Kasumi-1 (cell line): ENCODE data around the gene SMC1A.
A peak's percentile ranks its signal among the peaks of the same experiment; 100 is the strongest.

ENCODE experiments used
- DNase-seq, 2 experiments: peaks; one replicate each; lab custom pipeline; 2025; lab: John Stamatoyannopoulos, UW

Gene SMC1A

GRCh38 chrX:53340852-53341645 lies 81.4 kb downstream of the SMC1A start:
- no peak for DNase-seq

DNA sequence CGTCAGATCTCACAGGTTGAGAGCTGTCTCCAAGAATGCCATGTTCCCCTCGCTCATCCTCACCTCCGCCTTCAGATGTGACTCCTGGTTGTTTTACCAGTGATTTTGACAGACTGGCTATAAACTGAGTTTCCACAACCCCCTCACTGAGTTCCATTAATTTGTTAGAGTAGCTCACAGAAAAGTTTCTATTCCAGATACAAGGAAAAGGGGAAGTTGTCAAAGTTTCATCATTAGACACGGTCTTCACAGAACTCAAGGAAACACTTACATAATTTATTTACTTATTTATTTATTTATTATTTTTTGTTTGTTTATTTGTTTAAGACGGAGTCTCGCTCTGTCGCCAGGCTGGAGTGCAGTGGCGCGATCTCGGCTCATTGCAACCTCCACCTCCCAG lies 85.4 kb downstream of the SMC1A start:
- peak in 1 of 2 experiments; percentile 9 for DNase-seq

GRCh38 chrX:53333853-53334252 lies 88.6 kb downstream of the SMC1A start:
- DNase-seq, result no peak

DNA sequence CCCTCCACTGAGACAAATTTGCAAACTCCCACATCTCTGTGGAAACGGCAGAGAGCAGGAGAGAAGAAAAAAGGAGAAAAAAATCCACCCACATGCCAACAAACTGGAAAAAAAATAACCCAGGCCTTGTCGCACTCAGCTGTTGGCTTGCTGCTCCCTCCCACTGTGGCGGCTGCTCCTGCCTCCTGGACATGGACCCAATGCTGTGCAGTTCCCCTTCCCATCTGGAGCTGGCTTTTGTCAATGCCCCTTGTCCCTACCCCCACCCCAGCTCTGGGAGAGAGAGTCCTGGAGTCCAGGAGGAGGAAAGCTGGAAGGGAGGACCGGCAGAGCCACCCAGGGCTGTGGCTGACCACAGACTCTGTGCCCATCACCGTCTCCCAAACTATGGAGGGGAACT lies 90.2 kb downstream of the SMC1A start:
- no peak for DNase-seq

DNA sequence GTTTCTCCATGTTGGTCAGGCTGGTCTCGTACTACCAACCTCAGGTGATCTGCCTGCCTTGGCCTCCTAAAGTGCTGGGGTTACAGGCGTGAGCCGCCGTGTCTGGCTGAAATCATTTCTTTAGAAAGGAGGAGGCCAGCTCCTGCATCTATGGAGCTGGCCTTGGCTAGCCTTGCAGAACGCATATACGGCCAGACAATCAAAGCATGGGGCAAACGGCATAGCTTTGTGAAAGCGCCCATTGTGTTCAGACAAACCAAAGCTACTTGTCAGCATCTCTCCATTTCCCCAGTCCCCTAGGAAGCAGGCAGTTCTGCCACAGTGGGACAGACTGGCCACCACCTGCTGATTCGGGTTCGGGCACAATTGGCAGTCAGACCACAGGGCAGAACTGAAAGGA lies 92.1 kb downstream of the SMC1A start:
- DNase-seq, result no peak

GRCh38 chrX:53324803-53325202 lies 97.7 kb downstream of the SMC1A start:
- DNase-seq, result no peak
